HG02943 (cell line): ENCODE measurements around the gene DDR1.

Source experiments
- ATAC-seq: cut with Tn5 transposase; IDR thresholded peaks from one replicate; pipeline ENCODE4 v1.9.1; 2021; ENCODE audit warnings: mild to moderate bottlenecking, low read depth, moderate library complexity; ENCODE audit not compliant: unreplicated experiment

Gene DDR1

DNA sequence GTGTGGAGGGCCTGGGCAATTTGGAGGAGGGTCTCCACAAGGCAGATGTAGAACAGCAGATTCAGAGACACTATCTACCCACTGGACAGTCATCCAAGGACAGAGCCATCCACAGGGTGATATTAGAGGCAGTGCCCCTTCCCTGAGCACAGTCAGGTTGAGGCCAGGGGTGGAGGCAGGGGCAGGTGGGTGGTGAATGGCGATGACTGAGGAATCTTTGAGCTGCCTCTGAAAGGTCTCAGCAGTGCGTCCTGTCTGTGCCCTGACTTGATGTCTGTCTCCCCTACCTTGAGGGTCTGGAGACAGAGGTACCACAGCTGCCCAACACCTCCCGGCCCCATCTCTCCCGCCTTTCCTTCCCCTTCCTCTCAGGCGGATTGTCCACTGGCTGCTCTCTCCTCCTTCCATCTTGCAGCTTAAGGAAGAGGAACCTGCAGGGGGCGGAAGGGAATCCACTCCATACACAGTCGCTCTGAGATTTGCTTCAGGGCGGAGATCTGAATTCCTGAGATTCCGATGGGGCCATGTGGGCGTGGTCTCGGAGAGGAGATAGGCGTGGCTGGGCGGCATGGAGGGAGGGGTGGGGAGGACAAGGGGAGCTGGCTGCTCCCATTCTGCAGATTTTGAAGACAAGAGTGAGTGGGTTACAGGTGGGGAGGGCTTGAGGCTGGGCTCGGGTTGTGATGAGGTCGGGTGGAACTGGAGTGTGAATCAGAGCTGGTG is 58.2 kb downstream of the DDR1 start:
- ATAC-seq, result no peak

- ATAC-seq, result no peak
Observed at GRCh38 chr6:30944051-30944450, 59.7 kb downstream of the DDR1 start.

DNA sequence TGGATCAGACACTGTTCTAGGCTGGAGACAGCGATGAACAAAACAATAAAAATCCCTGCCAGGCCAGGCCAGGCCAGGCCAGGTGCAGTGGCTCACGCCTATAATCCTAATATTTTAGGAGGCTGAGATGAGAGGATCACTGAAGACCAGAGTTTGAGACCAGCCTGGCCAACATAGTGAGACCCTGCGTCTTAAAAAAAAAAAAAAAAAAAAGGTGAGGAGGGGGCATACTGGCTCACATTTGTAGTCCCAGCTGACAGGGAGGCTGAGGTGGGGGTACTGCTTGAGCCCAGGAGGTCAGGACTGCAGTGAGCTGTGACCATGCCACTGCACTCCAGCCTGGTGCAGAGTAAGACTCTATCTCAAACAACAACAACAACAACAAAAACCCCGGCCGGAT is 61.0 kb downstream of the DDR1 start:
- ATAC-seq, result no peak

- ATAC-seq, result no peak
Observed at GRCh38 chr6:30947231-30947630, 62.9 kb downstream of the DDR1 start.

DNA sequence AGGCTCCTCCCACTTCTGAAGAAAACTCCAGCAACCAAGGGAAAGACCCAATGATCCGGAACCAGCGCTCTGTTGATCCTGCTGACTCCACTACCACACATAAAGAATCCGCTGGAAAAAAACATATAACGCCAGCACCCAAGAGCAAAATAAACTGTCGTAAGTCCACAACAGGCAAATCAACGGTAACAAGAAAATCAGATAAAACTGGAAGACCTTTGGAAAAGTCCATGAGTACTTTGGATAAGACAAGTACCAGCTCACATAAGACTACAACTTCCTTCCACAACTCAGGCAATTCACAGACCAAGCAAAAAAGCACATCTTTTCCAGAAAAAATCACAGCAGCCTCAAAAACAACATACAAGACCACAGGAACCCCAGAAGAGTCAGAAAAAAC is 64.5 kb downstream of the DDR1 start:
- no peak for ATAC-seq
